HCT116 (cell line): ENCODE results near the gene LCN15. TPM values are rescaled to one million over a fixed set of nuclear protein-coding genes. Genes with fewer than 3 reads are reported as not detected.

ENCODE experiments used
- ATAC-seq: fragments of 200-7000 bp; cut with Tn5 transposase; 2 replicates; pipeline ENCODE4 v1.9.1; 2020; ENCODE audit warnings: mild to moderate bottlenecking, moderate library complexity
- BruUV-seq: library from RNA; stranded (reverse); fragments of 400-500 nt; replicated peaks from 2 replicates; lab custom pipeline; 2021; lab: Mats Ljungman, UMichigan
- CTCF ChIA-PET: fragments of 300-600 bp; sonication (Branson Sonifier 250); formaldehyde crosslinking; loops from one replicate; lab custom pipeline; 2021; ENCODE audit warnings: antibody characterized with exemption; lab: Charles Lee
- POLR2A ChIA-PET: fragments of 300-600, 350-600 bp; sonication (Branson Sonifier 250); formaldehyde crosslinking; loops from one replicate; lab custom pipeline; 2021; ENCODE audit warnings: antibody characterized with exemption; lab: Charles Lee
- RAD21 ChIA-PET, 2 experiments: fragments of 300-600 bp; sonication (Branson Sonifier 250); formaldehyde crosslinking; loops; one replicate each; lab custom pipeline; 2023; ENCODE audit warnings: low total read pairs in 2 of 2; ENCODE audit not compliant: uncharacterized antibody in 2 of 2, unreplicated experiment in 2 of 2, low non-redundant PET in 1 of 2; lab: Charles Lee
- DNase-seq: peaks from one replicate; pipeline ENCODE4 v3.0.0-alpha.2; 2010; ENCODE audit warnings: low read depth, low spot score
- H2AFZ ChIP-seq: fragments of 200-600 bp; shearing (Covaris generic), sonication (generic); 2 replicates; pipeline ENCODE4 v1.6.1; 2017; ENCODE audit warnings: low read depth, mixed run types, mixed read lengths, antibody characterized with exemption, low read length; ENCODE audit not compliant: poor library complexity, severe bottlenecking
- H3K27ac ChIP-seq: 2 replicates; pipeline ENCODE4 v1.5.1; 2012; ENCODE audit warnings: low read depth, low read length
- H3K27me3 ChIP-seq: fragments of 200-600 bp; sonication (generic); 2 replicates; pipeline ENCODE4 v1.6.1; 2016; ENCODE audit warnings: mixed run types, low read length, mixed read lengths; ENCODE audit not compliant: insufficient read depth
- H3K36me3 ChIP-seq, 2 experiments: fragments of 200-500 bp in 1 of 2; fragments of 200-600 bp in 1 of 2; sonication (Bioruptor generic) in 1 of 2; sonication (generic) in 1 of 2; 2 replicates each; pipeline versions ENCODE4 v1.5.1 to v1.6.1; 2014 to 2016; ENCODE audit warnings: low read length in 2 of 2, inconsistent platforms in 1 of 2, mixed read lengths in 1 of 2, mixed run types in 1 of 2; ENCODE audit not compliant: insufficient read depth in 2 of 2, control insufficient read depth in 1 of 2
- H3K4me1 ChIP-seq, 2 experiments: fragments of 200-600 bp in 1 of 2; sonication (generic) in 1 of 2; 2 replicates each; pipeline versions ENCODE4 v1.5.1 to v1.6.1; 2012 to 2017; ENCODE audit warnings: low read length in 2 of 2, inconsistent platforms in 1 of 2, mild to moderate bottlenecking in 1 of 2, mixed read lengths in 1 of 2, mixed run types in 1 of 2, moderate library complexity in 1 of 2; ENCODE audit not compliant: insufficient read depth in 2 of 2, control insufficient read depth in 1 of 2
- H3K4me2 ChIP-seq: fragments of 200-600 bp; sonication (generic); 2 replicates; pipeline ENCODE4 v1.6.1; 2017; ENCODE audit warnings: mixed run types, low read length, mixed read lengths
- H3K4me3 ChIP-seq, 2 experiments: fragments of 200-600 bp in 1 of 2; sonication (generic) in 1 of 2; replicated peaks in 1 of 2; 2 replicates each; pipeline ENCODE4 v1.5.1; 2011 to 2016; ENCODE audit warnings: low read length in 2 of 2, control low read depth in 1 of 2, low read depth in 1 of 2, mild to moderate bottlenecking in 1 of 2, mixed read lengths in 1 of 2, mixed run types in 1 of 2
- H3K79me2 ChIP-seq: fragments of 200-600 bp; sonication (generic); 2 replicates; pipeline ENCODE4 v1.6.1; 2017; ENCODE audit warnings: mild to moderate bottlenecking, mixed run types, low read length, moderate library complexity, mixed read lengths; ENCODE audit not compliant: insufficient read depth
- H3K9ac ChIP-seq: fragments of 200-600 bp; sonication (generic); 2 replicates; pipeline ENCODE4 v1.6.1; 2016; ENCODE audit warnings: low read length, mixed read lengths
- H3K9me2 ChIP-seq: fragments of 200-600 bp; sonication (generic), shearing (Covaris generic); 2 replicates; pipeline ENCODE4 v1.6.1; 2017; ENCODE audit warnings: mixed run types, mild to moderate bottlenecking, moderate library complexity; ENCODE audit not compliant: insufficient read depth
- H3K9me3 ChIP-seq, 2 experiments: fragments of 200-500 bp in 1 of 2; fragments of 200-600 bp in 1 of 2; sonication (Bioruptor generic) in 1 of 2; sonication (generic) in 1 of 2; 2 replicates each; pipeline ENCODE4 v1.6.1; 2014 to 2017; ENCODE audit warnings: low read length in 2 of 2, mixed read lengths in 2 of 2, inconsistent platforms in 1 of 2, low read depth in 1 of 2, mild to moderate bottlenecking in 1 of 2, mixed run types in 1 of 2, moderate library complexity in 1 of 2; ENCODE audit not compliant: control insufficient read depth in 1 of 2, insufficient read depth in 1 of 2
- H4K20me1 ChIP-seq: fragments of 200-600 bp; sonication (generic), shearing (Covaris generic); 2 replicates; pipeline ENCODE4 v1.6.1; 2017; ENCODE audit warnings: mixed run types, mild to moderate bottlenecking, moderate library complexity; ENCODE audit not compliant: insufficient read depth
- CBX3 ChIP-seq: IDR thresholded peaks from 2 replicates; pipeline ENCODE4 v1.6.1; 2012; ENCODE audit warnings: low read depth
- EZH2 ChIP-seq: fragments of 200-600 bp; sonication (generic); IDR thresholded peaks from 2 replicates; pipeline ENCODE4 v1.6.1; 2017; ENCODE audit warnings: antibody characterized with exemption, mixed run types
- EZH2phosphoT487 ChIP-seq: fragments of 200-600 bp; IDR thresholded peaks from 2 replicates; pipeline ENCODE4 v1.6.1; 2018; ENCODE audit warnings: antibody characterized with exemption, borderline replicate concordance
- FOSL1 ChIP-seq: IDR thresholded peaks from 2 replicates; pipeline ENCODE4 v1.6.1; 2012; ENCODE audit warnings: low read depth
- MAX ChIP-seq: IDR thresholded peaks from 2 replicates; pipeline ENCODE4 v1.6.1; 2012
- POLR2AphosphoS5 ChIP-seq: IDR thresholded peaks from 2 replicates; pipeline ENCODE4 v1.6.1; 2011; ENCODE audit warnings: mild to moderate bottlenecking, low read depth, low read length, moderate library complexity
- REST ChIP-seq: IDR thresholded peaks from 2 replicates; pipeline ENCODE4 v1.6.1; 2012; ENCODE audit warnings: low read depth
- SP1 ChIP-seq: IDR thresholded peaks from 2 replicates; pipeline ENCODE4 v1.6.1; 2012; ENCODE audit warnings: low read depth
- YY1 ChIP-seq: IDR thresholded peaks from 2 replicates; pipeline ENCODE4 v1.6.1; 2011; ENCODE audit warnings: low read length, low read depth, moderate library complexity, mild to moderate bottlenecking; ENCODE audit not compliant: insufficient replicate concordance; ENCODE audit errors: extremely low read depth
- ZBTB33 ChIP-seq: IDR thresholded peaks from 2 replicates; pipeline ENCODE4 v1.6.1; 2011; ENCODE audit warnings: mild to moderate bottlenecking, low read length, moderate library complexity; ENCODE audit not compliant: insufficient replicate concordance; ENCODE audit errors: extremely low read depth
- ZNF274 ChIP-seq: fragments of 200-500 bp; sonication (Bioruptor generic); IDR thresholded peaks from 2 replicates; pipeline ENCODE4 v1.6.1; 2014; ENCODE audit warnings: mild to moderate bottlenecking, low read depth, low read length, inconsistent platforms
- intact Hi-C: fragments of 100-400 bp; cut with micrococcal nuclease; formaldehyde crosslinking; loops from 2 replicates; pipeline ENCODE4 v1.10.0; 2022
- total RNA-seq: library from RNA; stranded (reverse); gene quantifications from one replicate; pipeline ENCODE4 v1.2.1, GENCODE V29; 2021; ENCODE audit not compliant: unreplicated experiment

The LCN15 gene
- total RNA-seq, 1 experiment from 2014 or later: 0.76 TPM

- no peaks in the 10 kb centered on the region for H3K4me1 ChIP-seq
- H3K9me2 ChIP-seq: no peaks in the 10 kb centered on the region
- no peak within 1 kb of the TSS for H3K4me2 ChIP-seq
- H3K27ac ChIP-seq: no peak within 1 kb of the TSS
- intact Hi-C loops: no loop called here
- no peaks in the 10 kb centered on the region for H3K79me2 ChIP-seq
- H4K20me1 ChIP-seq: no peaks in the 10 kb centered on the region
- ATAC-seq (no peak), DNase-seq (no peak)
- ChIA-PET CTCF (no interaction called here), RAD21 (no interaction called here), POLR2A (no interaction called here)
- no TSS peak for BruUV-seq
- no peak within 1 kb of the TSS for H2AFZ ChIP-seq
- TF ChIP-seq SP1 (no peak), EZH2phosphoT487 (no peak), ZNF274 (no peak), EZH2 (no peak)
- H3K9me3 ChIP-seq: peaks cover 4 to 12% of the 10 kb centered on the region in 2 experiments; a peak in 3 of 4 replicates
- H3K36me3 ChIP-seq: no peaks in the 10 kb centered on the region
- H3K9ac ChIP-seq: no peak within 1 kb of the TSS
- no peaks in the 10 kb centered on the region for H3K27me3 ChIP-seq
- H3K4me3 ChIP-seq: no peak within 1 kb of the TSS
These were observed 16.1 kb downstream of the LCN15 start, which contains the start of gene LCN6 for GRCh38 chr9:136748201-136748600. Gene LCN6 (minus strand): TSS chr9:136748525. CDS start chr9:136748483, 42 bp downstream.

DNA sequence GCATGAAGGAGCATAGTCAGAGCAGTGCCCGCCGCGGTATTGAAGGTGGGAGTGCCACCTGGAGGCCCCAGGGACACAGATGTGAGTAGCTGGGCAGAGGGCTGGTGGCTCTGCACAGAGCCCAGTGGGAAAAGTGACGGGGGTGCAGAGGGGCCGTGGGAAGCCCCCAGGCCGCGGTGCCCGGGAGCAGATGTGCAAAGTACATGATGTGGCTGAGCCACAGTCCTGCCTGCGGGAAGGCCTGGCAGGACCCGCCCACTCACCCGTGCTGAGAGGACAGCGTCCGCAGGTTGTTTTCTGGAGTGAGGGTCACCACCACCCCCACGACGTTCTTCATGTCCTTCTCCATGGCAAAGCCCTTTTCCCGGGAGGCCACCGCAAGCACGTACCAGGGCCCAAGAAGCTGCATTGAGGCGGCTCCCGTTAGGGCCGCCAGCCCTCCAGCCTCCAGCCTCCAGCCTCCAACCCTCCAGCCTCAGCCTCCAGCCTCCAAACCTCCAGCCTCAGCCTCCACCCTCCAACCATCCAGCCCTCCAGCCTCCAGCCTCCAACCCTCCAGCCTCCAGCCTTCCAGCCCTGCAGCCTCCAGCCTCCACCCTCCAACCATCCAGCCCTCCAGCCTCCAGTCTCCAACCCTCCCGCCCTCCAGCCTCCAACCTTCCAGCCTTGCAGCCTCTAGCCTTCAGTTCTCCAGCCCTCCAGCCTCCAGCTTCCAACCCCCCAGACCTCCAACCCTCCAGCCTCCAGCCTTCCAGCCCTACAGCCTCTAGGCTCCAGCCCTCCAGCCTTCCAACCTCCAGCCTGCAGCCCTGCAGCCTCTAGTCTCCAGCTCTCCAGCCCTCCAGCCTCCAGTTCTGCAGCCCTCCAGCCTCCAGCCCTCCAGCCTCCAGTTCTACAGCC lies 16.9 kb downstream of the LCN15 start:
- Histone ChIP-seq H2AFZ (no peak overlapping the region), H3K27ac (no peak overlapping the region), H4K20me1 (no peaks in the 10 kb centered on the region), H3K9me2 (no peaks in the 10 kb centered on the region), H3K36me3 (no peaks in the 10 kb centered on the region), H3K27me3 (no peaks in the 10 kb centered on the region), H3K4me2 (no peak overlapping the region), H3K9ac (no peak overlapping the region), H3K79me2 (no peaks in the 10 kb centered on the region), H3K4me1 (no peaks in the 10 kb centered on the region), H3K9me3 (peaks cover 4 to 12% of the 10 kb centered on the region in 2 experiments; a peak in 3 of 4 replicates), H3K4me3 (no peak overlapping the region)
- intact Hi-C loops: no loop called here
- DNase-seq (no peak), ATAC-seq (no peak)
- ChIA-PET RAD21 (no interaction called here), CTCF (no interaction called here), POLR2A (no interaction called here)
- BruUV-seq: no TSS peak
- no peak for TF ChIP-seq CBX3
- TF ChIP-seq EZH2phosphoT487: no peak
- no peak for TF ChIP-seq MAX
- TF ChIP-seq ZBTB33: no peak
- TF ChIP-seq FOSL1: no peak
- no peak for TF ChIP-seq YY1
- no peak for TF ChIP-seq SP1
- no peak for TF ChIP-seq POLR2AphosphoS5
- no peak for TF ChIP-seq EZH2
- TF ChIP-seq REST: no peak
